GM10248 (cell line): ENCODE measurements around the gene HMOX1.

Experiments
- CTCF ChIA-PET: fragments of 300-600 bp; sonication (Branson Sonifier 250); formaldehyde crosslinking; extraction: SDS; loops from one replicate; lab custom pipeline; 2021; ENCODE audit warnings: antibody characterized with exemption; lab: Yijun Ruan, JAX
- POLR2A ChIA-PET: fragments of 350-650 bp; sonication (Branson Sonifier 250); formaldehyde crosslinking; extraction: SDS; loops from one replicate; lab custom pipeline; 2020; ENCODE audit warnings: antibody characterized with exemption; lab: Yijun Ruan, JAX
- DNase-seq: peaks from one replicate; pipeline ENCODE4 v3.0.0; 2012; ENCODE audit errors: extremely low spot score
- CTCF ChIP-seq: IDR thresholded peaks from 2 replicates; pipeline ENCODE4 v1.5.1; 2012; ENCODE audit warnings: mild to moderate bottlenecking, low read depth; ENCODE audit errors: extremely low read depth, missing control alignments, control extremely low read depth

The HMOX1 gene

DNA sequence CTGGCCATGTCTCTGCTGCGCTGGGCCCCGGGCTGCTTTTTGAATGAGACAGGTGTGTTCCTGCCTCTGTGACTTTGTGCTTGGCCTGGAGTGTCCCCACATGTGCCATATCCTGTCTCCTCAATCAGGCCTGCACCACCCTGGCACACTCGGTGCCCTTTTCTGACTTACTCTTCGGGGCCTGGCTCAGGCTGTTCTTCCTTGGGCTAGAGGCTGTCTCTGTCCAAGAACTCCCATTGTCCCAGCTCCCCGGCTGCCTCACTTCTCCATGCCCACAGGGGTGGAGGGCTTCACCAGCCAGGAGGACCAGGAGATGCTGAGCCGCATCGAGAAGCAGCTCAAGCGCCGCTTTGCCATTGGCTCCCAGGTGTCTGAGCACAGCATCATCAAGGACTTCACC is 42.0 kb downstream of the HMOX1 start:
- DNase-seq: no peak
- ChIA-PET CTCF (interaction anchor here (0.8 to 1.0 kb wide), 2 partner anchors 12 to 72 kb away, joined by 3 read pairs; no protein-coding TSS in a partner anchor), POLR2A (no interaction called here)
- no peak for TF ChIP-seq CTCF

- no peak for DNase-seq
- no peak for TF ChIP-seq CTCF
- CTCF ChIA-PET: no interaction called here
- POLR2A ChIA-PET: no interaction called here
These were observed 43.2 kb downstream of the HMOX1 start for GRCh38 chr22:35424081-35424480.

GRCh38 chr22:35424761-35425160 is 43.9 kb downstream of the HMOX1 start:
- TF ChIP-seq CTCF: no peak
- POLR2A ChIA-PET: no interaction called here
- no peak for DNase-seq
- CTCF ChIA-PET: no interaction called here

- no peak for TF ChIP-seq CTCF
- ChIA-PET POLR2A (no interaction called here), CTCF (interaction anchor here (1.5 kb wide), 1 partner anchor 32 kb away, joined by 3 read pairs; no protein-coding TSS in a partner anchor)
- DNase-seq: no peak
These were observed 44.6 kb downstream of the HMOX1 start for GRCh38 chr22:35425546-35425945.

DNA sequence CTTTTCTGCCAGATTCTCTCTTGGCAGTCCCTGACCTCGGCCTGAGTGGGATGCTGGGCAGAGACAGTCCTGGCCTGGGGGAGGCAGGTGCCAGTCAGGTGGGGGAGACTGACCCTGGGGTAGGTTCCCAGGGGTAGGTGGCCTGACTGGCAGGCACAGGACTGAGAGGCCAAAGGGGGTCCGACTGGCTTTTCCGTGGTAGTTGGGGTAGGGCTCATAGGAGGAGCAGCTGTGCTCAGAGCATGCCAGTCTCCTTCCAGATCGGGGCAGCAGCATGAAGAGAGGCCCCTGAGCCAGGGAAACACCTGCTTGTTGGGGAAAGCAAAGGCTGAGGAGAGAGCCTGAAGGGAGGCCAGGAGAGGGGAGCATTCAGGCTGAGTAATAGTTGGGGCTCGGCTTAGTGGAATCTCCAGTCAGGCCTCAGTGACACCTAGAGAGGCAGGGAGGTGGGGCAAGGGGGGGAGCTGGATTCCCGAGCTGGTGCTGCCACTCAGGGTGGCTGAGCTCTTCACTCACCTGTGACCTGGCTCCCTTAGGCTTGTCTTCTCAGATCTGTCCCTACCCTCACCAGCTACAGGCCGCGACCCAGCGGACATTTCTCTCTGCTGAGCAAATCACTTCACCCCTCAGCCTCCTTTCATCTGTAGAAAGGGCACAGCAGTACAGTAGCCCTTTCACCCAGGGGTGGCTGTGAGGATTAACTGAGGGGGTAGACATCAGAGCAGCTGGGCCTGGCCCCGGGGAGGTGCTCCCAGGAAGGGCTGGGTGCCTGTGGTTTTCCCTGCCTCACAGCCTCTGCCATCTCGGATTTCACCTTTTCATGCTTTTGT is 45.3 kb downstream of the HMOX1 start:
- TF ChIP-seq CTCF: no peak
- no peak for DNase-seq
- ChIA-PET CTCF (interaction anchor here (0.9 to 1.5 kb wide), 3 partner anchors 14 to 33 kb away, joined by 3 read pairs; no protein-coding TSS in a partner anchor), POLR2A (no interaction called here)

GRCh38 chr22:35426801-35427140 is 45.9 kb downstream of the HMOX1 start:
- TF ChIP-seq CTCF: no peak

More at GRCh38 chr22:35426801-35427140, 45.9 kb downstream of the HMOX1 start:
- POLR2A ChIA-PET: no interaction called here
- CTCF ChIA-PET: interaction anchor here (0.9 to 1.5 kb wide), 3 partner anchors 14 to 33 kb away, joined by 3 read pairs; no protein-coding TSS in a partner anchor
- DNase-seq: no peak
